ENCODE results near the gene CIAO3. TPM values are rescaled to one million over a fixed set of nuclear protein-coding genes. Genes with fewer than 3 reads are reported as not detected.

The CIAO3 gene
- polyA plus RNA-seq (ENCODE audit: insufficient read length in 4 of 4), result 10 to 100 TPM; 21.0 to 28.5 (median 25.2) TPM

- DNase-seq (ENCODE audit: low read depth in 4 of 4, low spot score in 3 of 4), result peak in 3 of 4 donors; percentile 78 to 87 (median 80)
These were observed at the start of gene CIAO3 for GRCh38 chr16:740764-741505. TSS of gene CIAO3 (minus strand) at chr16:740997. CDS start at chr16:740985, 12 bp downstream.

DNA sequence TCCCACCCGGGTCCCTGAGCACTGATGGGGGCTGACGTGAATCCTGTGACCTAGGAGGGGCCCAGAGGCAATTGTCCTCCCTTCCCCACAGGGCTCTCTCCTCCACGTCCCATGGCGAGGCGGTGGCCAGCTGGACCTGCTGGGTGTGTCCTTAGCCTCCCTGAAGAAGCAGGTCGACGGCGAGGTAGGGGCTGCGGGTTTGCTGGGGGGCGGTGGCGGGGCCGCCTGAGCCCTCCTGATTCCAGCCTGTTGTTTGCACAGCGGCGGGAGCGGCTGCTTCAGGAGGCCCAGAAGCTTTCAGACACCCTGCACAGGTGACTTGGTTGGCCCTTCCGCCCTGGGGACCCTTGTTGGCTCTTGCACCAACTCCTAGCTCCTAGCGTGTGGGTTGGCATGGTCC lies 49.3 kb upstream of the CIAO3 start:
- DNase-seq (ENCODE audit: low read depth in 4 of 4, low spot score in 3 of 4), result no peak

DNA sequence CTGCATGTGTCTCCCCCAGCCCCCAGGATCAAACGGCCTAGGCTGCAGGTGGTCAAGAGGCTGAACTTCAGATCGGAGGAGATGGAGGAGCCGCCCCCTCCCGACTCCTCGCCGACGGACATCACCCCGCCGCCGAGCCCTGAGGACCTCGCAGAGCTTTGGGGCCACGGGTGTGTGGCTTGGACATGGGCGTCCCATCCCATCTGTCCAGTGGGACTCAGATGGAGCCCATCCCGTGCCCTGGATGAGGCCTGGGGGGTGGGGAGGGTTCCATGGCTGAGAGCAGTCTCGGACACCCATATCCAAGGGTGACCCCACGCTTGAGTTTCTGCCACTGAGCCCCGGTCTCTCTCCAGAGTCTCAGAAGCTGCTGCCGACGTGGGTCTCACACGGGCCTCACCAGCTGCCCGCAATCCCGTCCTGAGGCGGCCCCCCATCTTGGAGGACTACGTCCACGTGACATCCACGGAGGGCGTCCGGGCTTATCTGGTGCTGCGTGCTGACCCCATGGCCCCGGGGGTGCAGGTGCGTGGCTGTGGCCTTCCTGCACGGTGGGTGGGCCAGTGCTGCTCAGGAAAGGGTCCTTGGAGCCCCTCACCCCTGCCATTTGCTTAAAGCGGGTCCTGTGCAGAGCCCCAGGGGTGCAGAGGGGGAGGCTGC lies 48.5 kb upstream of the CIAO3 start:
- no peak for DNase-seq (ENCODE audit: low read depth in 4 of 4, low spot score in 3 of 4)

- DNase-seq (ENCODE audit: low read depth in 4 of 4, low spot score in 3 of 4), result peak; percentile 80 to 85 (median 84)
These were observed 47.8 kb upstream of the CIAO3 start, which contains the start of gene CHTF18 for GRCh38 chr16:788399-789126. TSS of gene CHTF18 (plus strand) at chr16:788620. CDS start at chr16:788685, 65 bp downstream.

DNA sequence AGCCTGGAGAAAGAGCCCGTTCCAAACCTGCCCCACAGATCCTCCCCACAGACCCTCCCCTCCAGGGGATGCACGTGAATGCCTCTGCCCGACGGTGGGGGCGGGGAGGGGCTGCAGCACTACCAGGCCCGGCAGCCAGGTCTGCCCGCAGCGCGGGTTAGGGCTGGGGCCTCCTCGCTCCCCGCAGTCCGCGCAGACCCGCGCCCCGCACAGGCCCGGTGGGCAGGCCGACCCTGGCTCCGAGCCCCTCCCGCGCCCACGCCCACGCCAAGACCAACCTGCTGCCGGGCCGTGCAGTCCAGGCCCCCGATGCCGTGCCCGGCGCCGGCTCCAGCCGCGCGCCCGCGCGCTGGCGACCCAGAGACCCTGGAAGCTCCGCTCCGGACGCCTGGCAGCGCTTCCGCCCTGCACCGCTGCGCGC lies 47.2 kb upstream of the CIAO3 start, which contains the start of gene RPUSD1:
RPUSD1 (minus strand) TSS at position 404 of the 421 bp plus-strand sequence. CDS start 644 bp downstream, outside the sequence.
- no peak for DNase-seq (ENCODE audit: low read depth in 4 of 4, low spot score in 3 of 4)

GRCh38 chr16:787321-787966 lies 46.6 kb upstream of the CIAO3 start:
- DNase-seq (ENCODE audit: low read depth in 4 of 4, low spot score in 3 of 4), result no peak

DNA sequence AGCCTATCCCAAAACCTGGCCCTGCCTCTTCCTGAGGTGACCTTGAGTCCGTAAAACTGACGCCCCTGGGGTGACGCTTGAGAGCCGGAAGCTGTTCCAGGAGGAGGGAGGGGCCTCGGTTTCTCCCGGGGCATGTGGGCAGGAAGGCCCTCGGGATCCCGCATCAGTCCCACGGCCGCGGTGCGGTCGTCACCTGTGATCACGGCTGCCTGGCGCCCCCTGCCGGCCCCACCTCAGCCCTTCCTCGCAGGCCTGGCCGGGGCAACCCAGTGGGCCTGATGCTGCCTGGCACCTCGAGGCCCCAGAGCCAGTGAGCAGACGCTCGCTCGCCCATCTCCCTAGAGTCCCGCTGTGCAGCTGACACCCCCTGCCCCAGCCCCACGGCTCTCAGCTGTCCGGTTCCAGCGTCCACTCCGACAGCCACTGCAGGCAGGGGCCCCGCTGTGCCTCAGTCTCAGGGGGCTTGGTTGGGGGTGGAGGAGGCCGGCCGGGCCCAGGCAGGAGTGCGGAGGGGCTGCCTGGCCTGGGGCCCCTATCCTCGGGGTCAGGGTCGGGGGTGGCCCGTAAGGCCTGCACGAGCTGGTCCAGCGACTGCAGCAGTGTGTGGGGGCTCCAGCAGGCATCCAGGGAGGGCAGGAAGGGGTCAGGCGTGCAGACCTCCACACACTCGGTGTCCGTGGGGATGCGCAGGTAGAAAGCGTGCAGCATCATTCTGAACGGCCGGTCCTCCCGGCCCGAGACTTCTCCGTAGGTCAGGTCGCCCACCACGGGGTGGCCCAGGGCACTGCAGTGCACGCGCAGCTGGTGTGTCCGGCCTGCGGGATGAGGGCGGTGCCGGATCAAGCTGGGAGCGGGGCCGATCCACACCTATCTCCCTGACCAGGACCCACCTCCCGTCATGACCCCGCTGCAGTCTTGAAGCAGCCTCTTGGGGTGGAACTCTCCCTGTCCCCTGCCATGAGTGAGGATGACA lies 45.1 kb upstream of the CIAO3 start:
- DNase-seq (ENCODE audit: low read depth in 4 of 4, low spot score in 3 of 4), result no peak

GRCh38 chr16:784431-784830 lies 43.6 kb upstream of the CIAO3 start:
- no peak for DNase-seq (ENCODE audit: low read depth in 4 of 4, low spot score in 3 of 4)

DNA sequence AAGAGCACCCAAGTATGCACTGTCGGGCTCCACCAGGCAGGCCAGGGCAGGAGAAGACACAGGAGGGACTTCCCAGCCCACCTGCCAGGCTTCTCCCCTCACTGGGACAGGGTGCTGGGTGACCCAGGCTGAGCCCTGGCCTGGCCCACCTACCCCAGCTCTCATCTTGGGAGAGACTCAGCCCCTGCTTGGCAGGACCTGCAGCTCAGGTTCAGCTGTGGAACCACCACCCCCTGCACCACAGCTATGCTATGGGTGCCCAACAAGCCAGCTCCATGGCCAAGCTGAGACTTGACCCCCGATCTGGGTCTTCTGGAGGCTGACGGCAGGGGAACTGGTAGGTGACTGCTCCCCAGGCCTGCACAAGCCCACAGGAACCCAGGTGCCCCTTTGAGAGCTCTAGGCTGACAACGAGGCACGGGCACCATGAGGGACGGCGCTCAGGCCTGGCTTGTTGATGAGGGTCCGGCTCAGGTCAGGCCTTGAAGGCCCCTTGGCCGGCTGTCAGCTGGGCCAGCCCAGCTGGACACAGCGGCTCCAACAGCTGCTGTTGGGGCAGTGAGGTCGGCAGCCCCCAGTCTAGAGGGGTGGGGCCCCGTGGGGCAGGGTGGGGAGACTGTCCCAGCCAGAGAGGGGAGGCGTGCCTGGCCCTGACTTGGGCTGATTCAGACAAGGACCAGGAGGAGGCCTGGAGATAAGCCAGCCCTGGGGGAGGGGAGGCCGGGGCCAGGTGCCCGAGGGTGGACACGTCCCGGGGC lies 42.8 kb upstream of the CIAO3 start:
- no peak for DNase-seq (ENCODE audit: low read depth in 4 of 4, low spot score in 3 of 4)

DNA sequence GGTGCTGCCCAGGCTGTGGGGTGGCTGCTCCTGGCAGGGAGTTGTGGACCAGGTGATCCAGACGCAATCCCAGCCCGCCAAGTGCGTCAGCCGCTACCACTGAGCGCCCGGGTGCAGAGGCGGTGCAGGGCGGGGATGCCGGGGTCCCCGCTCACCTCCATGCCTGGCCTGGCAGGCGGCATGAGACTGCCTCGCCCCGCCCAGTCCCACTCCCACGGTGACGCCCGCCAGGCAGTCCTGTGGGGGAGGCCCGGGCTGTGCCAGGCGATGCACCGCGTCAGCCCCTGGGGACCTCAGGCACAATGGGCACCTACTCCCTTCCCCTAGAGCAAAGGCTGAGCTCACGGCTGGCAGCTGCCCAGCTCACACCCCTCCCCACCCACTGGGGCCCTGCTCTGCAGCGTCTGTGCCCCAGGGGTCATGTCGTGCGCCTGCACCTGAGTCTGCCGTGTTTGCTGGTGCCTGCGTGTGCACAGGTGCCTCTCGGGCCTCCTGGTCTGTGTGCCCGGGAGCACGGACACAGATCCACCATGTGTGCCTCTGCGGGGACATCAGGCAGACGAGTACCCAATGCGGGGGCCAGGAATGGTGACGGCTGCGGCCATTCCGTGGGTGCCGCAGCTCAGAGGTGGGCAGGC lies 42.1 kb upstream of the CIAO3 start:
- no peak for DNase-seq (ENCODE audit: low read depth in 4 of 4, low spot score in 3 of 4)

DNA sequence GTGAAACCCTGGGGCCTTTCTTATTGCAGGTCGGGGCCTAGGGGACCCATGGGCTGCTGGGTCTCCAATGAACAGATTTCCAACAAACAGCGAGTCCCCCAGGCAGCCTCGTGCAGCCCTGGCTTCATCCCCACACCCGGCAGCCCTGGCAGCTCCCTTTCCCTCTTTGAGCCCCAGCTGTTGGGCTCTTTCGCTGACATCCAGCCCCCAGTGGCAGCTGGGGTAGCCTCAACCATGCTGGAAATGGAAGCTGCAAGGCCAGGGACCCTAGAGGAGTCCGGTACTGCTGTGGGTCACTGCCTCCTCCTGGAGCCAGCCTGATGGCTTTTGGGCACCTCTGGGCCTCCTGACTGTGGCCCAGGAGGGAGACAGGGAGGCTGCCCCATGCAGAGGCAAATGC lies 41.5 kb upstream of the CIAO3 start:
- DNase-seq (ENCODE audit: low read depth in 4 of 4, low spot score in 3 of 4), result no peak

DNA sequence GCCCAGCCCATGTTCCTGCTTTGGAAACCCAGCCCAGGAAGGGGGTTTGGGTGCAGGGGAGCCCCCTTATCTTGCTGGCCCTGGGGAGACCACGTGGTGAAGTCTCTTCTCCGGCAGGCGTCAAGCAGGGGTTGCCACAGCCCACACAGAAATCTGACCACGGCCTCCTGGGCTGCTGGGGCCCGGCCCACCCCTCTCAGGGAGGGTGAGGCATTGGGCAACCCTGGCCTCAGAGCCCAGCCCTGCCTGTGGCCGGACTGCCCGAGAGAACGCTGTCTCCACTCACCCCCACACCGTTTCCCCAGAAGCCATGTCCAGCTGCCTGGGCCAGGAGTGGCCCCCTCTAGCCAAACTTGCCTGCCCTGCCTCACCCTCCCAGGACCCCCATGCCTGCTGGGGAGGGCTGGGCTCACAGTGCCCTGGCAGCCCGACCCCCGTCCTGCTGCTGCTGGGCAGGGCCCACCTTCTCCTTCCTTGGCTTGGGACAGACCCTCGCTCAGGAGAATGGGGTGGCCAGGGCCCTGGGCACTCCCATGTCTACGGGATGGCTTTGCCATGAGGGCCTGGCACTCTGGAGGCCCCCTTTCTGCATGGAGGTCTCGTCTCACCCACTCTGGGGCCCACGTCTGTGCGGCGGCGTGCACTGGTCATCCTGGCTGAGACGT lies 40.7 kb upstream of the CIAO3 start:
- no peak for DNase-seq (ENCODE audit: low read depth in 4 of 4, low spot score in 3 of 4)

DNA sequence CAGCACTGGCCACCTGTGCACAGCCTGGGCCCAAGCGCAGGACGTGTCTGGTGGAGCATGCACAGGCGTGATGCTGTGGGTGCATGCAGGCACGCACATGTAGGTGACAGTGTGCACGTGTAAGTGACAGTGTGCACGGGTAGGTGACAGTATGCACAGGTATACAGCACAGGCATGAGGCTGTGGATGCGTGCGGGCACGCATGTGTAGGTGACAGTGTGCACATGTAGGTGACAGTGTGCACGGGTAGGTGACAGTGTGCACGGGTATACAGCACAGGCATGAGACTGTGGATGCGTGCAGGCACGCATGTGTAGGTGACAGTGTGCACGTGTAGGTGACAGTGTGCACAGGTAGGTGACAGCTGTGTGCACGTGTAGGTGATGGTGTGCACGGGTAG lies 39.5 kb upstream of the CIAO3 start:
- DNase-seq (ENCODE audit: low read depth in 4 of 4, low spot score in 3 of 4), result no peak

GRCh38 chr16:779561-779960 lies 38.8 kb upstream of the CIAO3 start:
- no peak for DNase-seq (ENCODE audit: low read depth in 4 of 4, low spot score in 3 of 4)

DNA sequence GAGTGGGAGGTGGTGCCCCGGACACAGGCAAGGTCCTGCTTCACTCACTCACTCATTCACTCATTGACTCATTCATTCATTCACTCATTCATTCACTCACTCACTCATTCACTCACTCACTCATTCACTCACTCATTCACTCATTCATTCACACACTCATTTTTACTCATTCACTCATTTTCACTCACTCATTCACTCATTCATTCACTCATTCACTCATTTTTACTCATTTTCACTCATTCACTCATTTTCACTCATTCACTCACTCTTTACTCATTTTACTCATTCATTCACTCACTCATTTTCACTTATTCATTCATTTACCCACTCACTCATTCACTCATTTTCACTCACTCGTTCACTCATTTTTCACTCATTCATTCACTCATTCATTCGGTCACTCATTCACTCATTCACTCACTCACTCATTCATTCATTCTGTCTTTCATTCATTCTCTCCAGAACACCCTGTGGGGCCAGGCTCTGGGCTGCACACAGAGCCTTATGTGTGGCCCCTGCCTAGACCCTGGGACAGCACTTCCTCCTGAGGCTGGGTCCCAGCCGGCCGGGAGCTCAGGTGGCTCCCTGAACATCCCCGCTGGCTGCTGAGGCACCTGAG lies 38.2 kb upstream of the CIAO3 start:
- no peak for DNase-seq (ENCODE audit: low read depth in 4 of 4, low spot score in 3 of 4)

- DNase-seq (ENCODE audit: low read depth in 4 of 4, low spot score in 3 of 4), result no peak
These were observed 37.6 kb upstream of the CIAO3 start for GRCh38 chr16:778447-778846.

DNA sequence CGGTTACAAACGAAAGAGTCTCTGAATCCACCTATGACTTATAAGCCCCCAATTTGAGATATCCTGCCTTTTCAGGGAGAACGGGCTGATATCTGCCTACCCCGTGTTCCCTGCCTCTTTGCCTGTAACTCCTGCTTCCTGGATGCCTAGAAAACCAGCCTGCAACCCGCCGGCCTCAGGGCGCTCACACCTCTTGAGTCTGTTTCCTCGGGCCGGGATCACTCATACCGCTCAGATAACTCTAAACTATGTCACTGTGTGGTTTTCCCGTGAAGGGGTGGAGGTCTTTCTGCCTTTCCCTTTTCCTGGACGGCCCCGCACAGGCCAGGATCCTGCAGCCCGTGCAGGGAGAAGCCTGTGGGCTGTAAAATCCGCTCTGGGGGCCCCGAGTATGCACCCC lies 37.0 kb upstream of the CIAO3 start:
- DNase-seq (ENCODE audit: low read depth in 4 of 4, low spot score in 3 of 4), result no peak

All from right renal pelvis (tissue), 4 donors.